HepG2 (cell line): ENCODE results near the gene TMBIM4. TPM values are rescaled to one million over a fixed set of nuclear protein-coding genes. Genes with fewer than 3 reads are reported as not detected.
A peak's percentile ranks its signal among the peaks of the same experiment; 100 is the strongest.

ENCODE experiments used
- DNMT1 ChIP-seq: sonication (generic); formaldehyde crosslinking; IDR thresholded peaks from 2 replicates; pipeline ENCODE4 v1.5.1; 2020; ENCODE audit warnings: mild to moderate bottlenecking, missing genetic modification reagents
- HES4 ChIP-seq: sonication (generic); formaldehyde crosslinking; IDR thresholded peaks from 2 replicates; pipeline ENCODE4 v1.9.0; 2021; ENCODE audit warnings: mild to moderate bottlenecking, missing genetic modification reagents, borderline replicate concordance
- MAFF ChIP-seq: IDR thresholded peaks from 2 replicates; pipeline ENCODE4 v1.6.1; 2011; ENCODE audit warnings: low read depth, low read length, improper control_type of control experiment
- MTF2 ChIP-seq: sonication (generic); formaldehyde crosslinking; IDR thresholded peaks from 2 replicates; pipeline ENCODE4 v1.5.0; 2020; ENCODE audit warnings: missing genetic modification reagents, borderline replicate concordance
- NFRKB ChIP-seq: fragments of 450-650 bp; IDR thresholded peaks from 2 replicates; pipeline ENCODE4 v1.6.1; 2017
- RXRA ChIP-seq: sonication (generic); formaldehyde crosslinking; IDR thresholded peaks from 2 replicates; pipeline ENCODE4 v1.5.1; 2020; ENCODE audit warnings: missing genetic modification reagents
- SIN3A ChIP-seq: IDR thresholded peaks from 2 replicates; pipeline ENCODE4 v1.6.1; 2011; ENCODE audit warnings: low read depth, mild to moderate bottlenecking, control low read depth, low read length, borderline replicate concordance
- SP1 ChIP-seq, 2 experiments: fragments of 450-650 bp in 1 of 2; sonication (generic) in 1 of 2; formaldehyde crosslinking in 1 of 2; IDR thresholded peaks; 2 replicates each; pipeline versions ENCODE4 v1.4.0 to v1.6.1; 2016 to 2020; ENCODE audit warnings: missing genetic modification reagents in 1 of 2
- TAF15 ChIP-seq: fragments of 200-400 bp; formaldehyde crosslinking; IDR thresholded peaks from one replicate; pipeline ENCODE4 v1.6.1; 2018; ENCODE audit warnings: mild to moderate bottlenecking, low read depth, low read length; ENCODE audit not compliant: poor library complexity, severe bottlenecking
- ZFYVE20 ChIP-seq: sonication (generic); formaldehyde crosslinking; IDR thresholded peaks from 2 replicates; pipeline ENCODE4 v1.8.0; 2023; ENCODE audit warnings: low read depth, mild to moderate bottlenecking, moderate library complexity, missing genetic modification reagents, borderline replicate concordance
- ZMYM3 ChIP-seq: sonication (generic); formaldehyde crosslinking; IDR thresholded peaks from 2 replicates; pipeline ENCODE4 v1.5.1; 2020; ENCODE audit warnings: mild to moderate bottlenecking, missing genetic modification reagents
- ZNF12 ChIP-seq: sonication (generic); formaldehyde crosslinking; IDR thresholded peaks from 2 replicates; pipeline ENCODE4 v1.5.0; 2020; ENCODE audit warnings: missing genetic modification reagents
- ZNF235 ChIP-seq: sonication (generic); formaldehyde crosslinking; IDR thresholded peaks from 2 replicates; pipeline ENCODE4 v1.8.1; 2023; ENCODE audit warnings: mild to moderate bottlenecking, missing genetic modification reagents, borderline replicate concordance
- ZNF484 ChIP-seq: sonication (generic); formaldehyde crosslinking; IDR thresholded peaks from 2 replicates; pipeline ENCODE4 v1.5.1; 2020; ENCODE audit warnings: mild to moderate bottlenecking, low read depth, missing genetic modification reagents, borderline replicate concordance
- ZNF563 ChIP-seq: sonication (generic); formaldehyde crosslinking; IDR thresholded peaks from 2 replicates; pipeline ENCODE4 v1.8.0; 2022; ENCODE audit warnings: mild to moderate bottlenecking, moderate library complexity, missing genetic modification reagents
- ZNF747 ChIP-seq: sonication (generic); formaldehyde crosslinking; IDR thresholded peaks from 2 replicates; pipeline ENCODE4 v1.8.1; 2023; ENCODE audit warnings: missing genetic modification reagents, mild to moderate bottlenecking, borderline replicate concordance
- ZNF772 ChIP-seq: sonication (generic); formaldehyde crosslinking; IDR thresholded peaks from 2 replicates; pipeline ENCODE4 v1.5.0; 2020; ENCODE audit warnings: mild to moderate bottlenecking, missing genetic modification reagents
- ZNF792 ChIP-seq: IDR thresholded peaks from 2 replicates; pipeline ENCODE4 v1.6.1; 2016
- polyA plus RNA-seq, 8 experiments: library from polyadenylated mRNA; depleted of rRNA in 3 of 8; stranded (reverse) in 7 of 8; unstranded in 1 of 8; fragments of >200 nt; fragmentation: Illumina TruSeq in 4 of 8; extraction: Trizol in 4 of 8; gene quantifications; 2 replicates each; pipeline versions ENCODE4 v1.2.1 to v1.2.3, GENCODE V29; 2011 to 2016; ENCODE audit warnings: low read depth in 4 of 8, missing spikeins in 1 of 8, mixed read lengths in 1 of 8; ENCODE audit not compliant: insufficient read depth in 1 of 8
- total RNA-seq, 5 experiments: library from RNA; depleted of rRNA; stranded (reverse); fragments of >200 nt; fragmentation: Illumina TruSeq; extraction: Trizol; gene quantifications; 2 replicates each; pipeline ENCODE4 v1.2.3, GENCODE V29; 2016; ENCODE audit warnings: low read depth in 1 of 5
- TF ChIP-seq, protein P1 (sequence below): sonication (generic); formaldehyde crosslinking; IDR thresholded peaks from 2 replicates; pipeline ENCODE4 v1.4.0; 2020; ENCODE audit warnings: missing genetic modification reagents
- TF ChIP-seq, protein P2 (sequence below): sonication (generic); formaldehyde crosslinking; IDR thresholded peaks from 2 replicates; pipeline ENCODE4 v1.4.0; 2020; ENCODE audit warnings: mild to moderate bottlenecking, missing genetic modification reagents
- TF ChIP-seq, protein P3 (sequence below): sonication (generic); formaldehyde crosslinking; IDR thresholded peaks from 2 replicates; pipeline ENCODE4 v1.4.0; 2020; ENCODE audit warnings: low read depth, mild to moderate bottlenecking, missing genetic modification reagents
- TF ChIP-seq, protein P4 (sequence below): IDR thresholded peaks from 2 replicates; pipeline ENCODE4 v1.6.1; 2012; ENCODE audit warnings: low read depth, low read length, improper control_type of control experiment

Gene TMBIM4
- total and polyA plus RNA-seq, 2 of the 13 experiments (the other 11 are each of a cell fraction or from before 2014, with no cell fraction given) = 60.5 to 67.7 TPM

DNA sequence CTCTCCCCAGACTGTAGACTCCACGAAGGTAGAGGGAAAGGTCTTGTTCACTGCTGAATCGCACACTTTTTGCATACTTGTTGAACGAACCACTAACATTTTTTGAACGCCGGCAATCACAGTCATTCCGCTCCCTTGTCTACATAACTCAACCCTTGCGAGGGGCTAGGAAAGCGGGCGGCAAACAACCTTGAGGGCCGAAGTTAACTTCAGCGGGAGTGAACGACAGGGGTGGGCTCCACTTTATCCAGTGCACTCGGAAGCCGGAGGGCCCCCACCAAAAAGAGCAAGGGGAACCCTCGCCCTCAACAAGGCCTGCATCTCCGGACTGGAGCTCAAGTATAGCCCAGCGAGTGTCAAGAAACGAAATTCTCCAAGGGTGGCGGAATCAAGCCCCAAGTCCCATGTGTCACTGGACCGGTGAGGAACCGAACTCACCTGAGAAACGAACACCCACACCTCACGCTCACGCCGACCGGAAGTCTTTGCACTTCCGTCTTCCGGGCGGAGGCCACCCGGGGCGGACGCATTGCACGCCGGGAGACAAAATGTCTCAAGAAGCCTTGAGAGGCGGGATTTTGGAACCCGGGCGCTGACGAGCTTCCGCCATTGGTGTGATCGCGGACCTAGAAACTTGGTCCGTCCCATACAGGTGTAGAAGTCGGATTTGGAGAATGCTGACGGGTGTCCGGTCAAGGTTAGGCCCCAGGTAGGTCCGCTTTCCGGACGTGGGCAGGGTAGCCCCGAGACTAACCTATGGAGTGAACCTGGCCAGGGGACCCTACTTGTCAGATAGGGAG lies 39.3 kb downstream of the TMBIM4 start, which contains the start of gene LLPH (continued):
- TF ChIP-seq, protein P1, sequence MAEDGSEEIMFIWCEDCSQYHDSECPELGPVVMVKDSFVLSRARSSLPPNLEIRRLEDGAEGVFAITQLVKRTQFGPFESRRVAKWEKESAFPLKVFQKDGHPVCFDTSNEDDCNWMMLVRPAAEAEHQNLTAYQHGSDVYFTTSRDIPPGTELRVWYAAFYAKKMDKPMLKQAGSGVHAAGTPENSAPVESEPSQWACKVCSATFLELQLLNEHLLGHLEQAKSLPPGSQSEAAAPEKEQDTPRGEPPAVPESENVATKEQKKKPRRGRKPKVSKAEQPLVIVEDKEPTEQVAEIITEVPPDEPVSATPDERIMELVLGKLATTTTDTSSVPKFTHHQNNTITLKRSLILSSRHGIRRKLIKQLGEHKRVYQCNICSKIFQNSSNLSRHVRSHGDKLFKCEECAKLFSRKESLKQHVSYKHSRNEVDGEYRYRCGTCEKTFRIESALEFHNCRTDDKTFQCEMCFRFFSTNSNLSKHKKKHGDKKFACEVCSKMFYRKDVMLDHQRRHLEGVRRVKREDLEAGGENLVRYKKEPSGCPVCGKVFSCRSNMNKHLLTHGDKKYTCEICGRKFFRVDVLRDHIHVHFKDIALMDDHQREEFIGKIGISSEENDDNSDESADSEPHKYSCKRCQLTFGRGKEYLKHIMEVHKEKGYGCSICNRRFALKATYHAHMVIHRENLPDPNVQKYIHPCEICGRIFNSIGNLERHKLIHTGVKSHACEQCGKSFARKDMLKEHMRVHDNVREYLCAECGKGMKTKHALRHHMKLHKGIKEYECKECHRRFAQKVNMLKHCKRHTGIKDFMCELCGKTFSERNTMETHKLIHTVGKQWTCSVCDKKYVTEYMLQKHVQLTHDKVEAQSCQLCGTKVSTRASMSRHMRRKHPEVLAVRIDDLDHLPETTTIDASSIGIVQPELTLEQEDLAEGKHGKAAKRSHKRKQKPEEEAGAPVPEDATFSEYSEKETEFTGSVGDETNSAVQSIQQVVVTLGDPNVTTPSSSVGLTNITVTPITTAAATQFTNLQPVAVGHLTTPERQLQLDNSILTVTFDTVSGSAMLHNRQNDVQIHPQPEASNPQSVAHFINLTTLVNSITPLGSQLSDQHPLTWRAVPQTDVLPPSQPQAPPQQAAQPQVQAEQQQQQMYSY (CRISPR knock-in tag) = no peak
- no peak for TF ChIP-seq ZNF12 (CRISPR knock-in tag)
- no peak; the same call in 1 of the 2 replicates for TF ChIP-seq ZNF747 (CRISPR knock-in tag)
- TF ChIP-seq ZNF792 = no peak
- TF ChIP-seq TAF15 = no peak
- TF ChIP-seq ZNF772 (CRISPR knock-in tag) = 0 out of 2 replicates have a peak, but pooled peaks have one; percentile 70
- peak; percentile 63; the same call in 1 of the 2 replicates for TF ChIP-seq MTF2 (CRISPR knock-in tag)
- TF ChIP-seq, protein P2, sequence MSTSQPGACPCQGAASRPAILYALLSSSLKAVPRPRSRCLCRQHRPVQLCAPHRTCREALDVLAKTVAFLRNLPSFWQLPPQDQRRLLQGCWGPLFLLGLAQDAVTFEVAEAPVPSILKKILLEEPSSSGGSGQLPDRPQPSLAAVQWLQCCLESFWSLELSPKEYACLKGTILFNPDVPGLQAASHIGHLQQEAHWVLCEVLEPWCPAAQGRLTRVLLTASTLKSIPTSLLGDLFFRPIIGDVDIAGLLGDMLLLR (CRISPR knock-in tag) = 0 out of 2 replicates have a peak, but pooled peaks have one; percentile 53
- TF ChIP-seq SP1 (IDR thresholded peaks at IDR 0.05) = no peak
- no peak for TF ChIP-seq SP1 (CRISPR knock-in tag; IDR thresholded peaks at IDR 0.05)
- no peak for TF ChIP-seq ZNF484
- TF ChIP-seq MAFF = no peak
- TF ChIP-seq ZNF235 (CRISPR knock-in tag) = no peak
- 0 out of 2 replicates have a peak, but pooled peaks have one; percentile 22 for TF ChIP-seq ZFYVE20
- no peak for TF ChIP-seq NFRKB
- TF ChIP-seq ZMYM3 (CRISPR knock-in tag) = no peak
- TF ChIP-seq ZNF563 (CRISPR knock-in tag) = no peak
- TF ChIP-seq HES4 (CRISPR knock-in tag) = 0 out of 2 replicates have a peak, but pooled peaks have one; percentile 16
- TF ChIP-seq, protein P3, sequence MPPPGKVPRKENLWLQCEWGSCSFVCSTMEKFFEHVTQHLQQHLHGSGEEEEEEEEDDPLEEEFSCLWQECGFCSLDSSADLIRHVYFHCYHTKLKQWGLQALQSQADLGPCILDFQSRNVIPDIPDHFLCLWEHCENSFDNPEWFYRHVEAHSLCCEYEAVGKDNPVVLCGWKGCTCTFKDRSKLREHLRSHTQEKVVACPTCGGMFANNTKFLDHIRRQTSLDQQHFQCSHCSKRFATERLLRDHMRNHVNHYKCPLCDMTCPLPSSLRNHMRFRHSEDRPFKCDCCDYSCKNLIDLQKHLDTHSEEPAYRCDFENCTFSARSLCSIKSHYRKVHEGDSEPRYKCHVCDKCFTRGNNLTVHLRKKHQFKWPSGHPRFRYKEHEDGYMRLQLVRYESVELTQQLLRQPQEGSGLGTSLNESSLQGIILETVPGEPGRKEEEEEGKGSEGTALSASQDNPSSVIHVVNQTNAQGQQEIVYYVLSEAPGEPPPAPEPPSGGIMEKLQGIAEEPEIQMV (CRISPR knock-in tag) = peak; percentile 91
- TF ChIP-seq, protein P4, sequence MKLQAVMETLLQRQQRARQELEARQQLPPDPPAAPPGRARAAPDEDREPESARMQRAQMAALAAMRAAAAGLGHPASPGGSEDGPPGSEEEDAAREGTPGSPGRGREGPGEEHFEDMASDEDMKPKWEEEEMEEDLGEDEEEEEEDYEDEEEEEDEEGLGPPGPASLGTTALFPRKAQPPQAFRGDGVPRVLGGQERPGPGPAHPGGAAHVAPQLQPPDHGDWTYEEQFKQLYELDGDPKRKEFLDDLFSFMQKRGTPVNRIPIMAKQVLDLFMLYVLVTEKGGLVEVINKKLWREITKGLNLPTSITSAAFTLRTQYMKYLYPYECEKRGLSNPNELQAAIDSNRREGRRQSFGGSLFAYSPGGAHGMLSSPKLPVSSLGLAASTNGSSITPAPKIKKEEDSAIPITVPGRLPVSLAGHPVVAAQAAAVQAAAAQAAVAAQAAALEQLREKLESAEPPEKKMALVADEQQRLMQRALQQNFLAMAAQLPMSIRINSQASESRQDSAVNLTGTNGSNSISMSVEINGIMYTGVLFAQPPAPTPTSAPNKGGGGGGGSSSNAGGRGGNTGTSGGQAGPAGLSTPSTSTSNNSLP = no peak
- TF ChIP-seq RXRA (CRISPR knock-in tag) = 0 out of 2 replicates have a peak, but pooled peaks have one; percentile 34
- TF ChIP-seq SIN3A = no peak; the same call in 1 of the 2 replicates
- TF ChIP-seq DNMT1 (CRISPR knock-in tag) = no peak
